HepG2 (cell line): Measurements from ENCODE around the gene EMC10. TPM values are rescaled to one million over a fixed set of nuclear protein-coding genes. Genes with fewer than 3 reads are reported as not detected.

ENCODE experiments used
- ATAC-seq: fragments of 200-7000 bp; cut with Tn5 transposase; 3 replicates; pipeline ENCODE4 v1.9.1; 2020; ENCODE audit warnings: mild to moderate bottlenecking, moderate library complexity
- BruUV-seq: library from RNA; stranded (reverse); fragments of 400-500 nt; replicated peaks from 2 replicates; lab custom pipeline; 2021; lab: Mats Ljungman, UMichigan
- CTCF ChIA-PET: fragments of 300-600 bp; formaldehyde crosslinking; extraction: SDS; loops from one replicate; lab custom pipeline; 2021; ENCODE audit warnings: low total read pairs, inconsistent platforms, low intra/inter-chr PET ratio; lab: Yijun Ruan, JAX
- POLR2A ChIA-PET: fragments of 350-600 bp; sonication (Branson Sonifier 250); formaldehyde crosslinking; loops from one replicate; lab custom pipeline; 2020; ENCODE audit warnings: antibody characterized with exemption, inconsistent platforms; lab: Yijun Ruan, JAX
- DNase-seq: peaks from one replicate; pipeline ENCODE4 v3.0.0-alpha.2; 2015; ENCODE audit warnings: low spot score
- FAIRE-seq: peaks from 3 replicates; lab custom pipeline; 2011; peaks lifted over from hg19 to GRCh38; lab: Jason Lieb, UNC
- H2AFZ ChIP-seq: one replicate; pipeline ENCODE4 v1.6.1; 2011; ENCODE audit warnings: low read length, inconsistent platforms
- H3K27ac ChIP-seq: fragments of 300-600 bp; 3 replicates; pipeline ENCODE4 v1.8.0; 2011; ENCODE audit warnings: mixed run types, mild to moderate bottlenecking, mixed read lengths, low read length, inconsistent platforms; ENCODE audit not compliant: insufficient read depth; ENCODE audit errors: extremely low read length
- H3K27me3 ChIP-seq, 2 experiments: fragments of 200-600 bp in 1 of 2; 2 replicates in 1 of 2; 3 replicates in 1 of 2; pipeline versions ENCODE4 v1.6.0 to v1.8.0; 2011; ENCODE audit warnings: low read length in 2 of 2, mild to moderate bottlenecking in 2 of 2, moderate library complexity in 2 of 2, inconsistent platforms in 1 of 2; ENCODE audit not compliant: insufficient read depth in 2 of 2, control insufficient read depth in 1 of 2
- H3K36me3 ChIP-seq, 2 experiments: fragments of 200-600 bp in 1 of 2; replicated peaks in 1 of 2; 2 replicates in 1 of 2; 3 replicates in 1 of 2; pipeline versions ENCODE4 v1.5.1 to v1.8.0; 2011; ENCODE audit warnings: low read length in 2 of 2, inconsistent platforms in 1 of 2; ENCODE audit not compliant: insufficient read depth in 2 of 2, control insufficient read depth in 1 of 2
- H3K4me1 ChIP-seq: 2 replicates; pipeline ENCODE4 v1.5.1; 2012; ENCODE audit warnings: low read length, inconsistent platforms; ENCODE audit not compliant: insufficient read depth
- H3K4me2 ChIP-seq: 2 replicates; pipeline ENCODE4 v1.6.0; 2011; ENCODE audit warnings: low read depth, low read length, inconsistent platforms
- H3K4me3 ChIP-seq, 3 experiments: fragments of 200-600 bp in 1 of 3; sonication (generic), shearing (Covaris generic) in 1 of 3; replicated peaks in 1 of 3; 2 replicates each; pipeline ENCODE4 v1.5.1; 2011 to 2016; ENCODE audit warnings: low read length in 3 of 3, inconsistent platforms in 2 of 3, low read depth in 2 of 3, mild to moderate bottlenecking in 2 of 3, control low read depth in 1 of 3, mixed read lengths in 1 of 3; ENCODE audit not compliant: insufficient read depth in 1 of 3
- H3K79me2 ChIP-seq: one replicate; pipeline ENCODE4 v1.6.1; 2011; ENCODE audit warnings: low read length, inconsistent platforms; ENCODE audit not compliant: insufficient read depth
- H3K9ac ChIP-seq: 2 replicates; pipeline ENCODE4 v1.6.0; 2011; ENCODE audit warnings: mild to moderate bottlenecking, low read depth, low read length, inconsistent platforms; ENCODE audit not compliant: insufficient read depth
- H3K9me3 ChIP-seq: 2 replicates; pipeline ENCODE4 v1.5.1; 2012; ENCODE audit warnings: mild to moderate bottlenecking, low read length
- H4K20me1 ChIP-seq: 2 replicates; pipeline ENCODE4 v1.6.0; 2011; ENCODE audit warnings: inconsistent platforms, mild to moderate bottlenecking, low read length, moderate library complexity; ENCODE audit not compliant: insufficient read depth
- ATF4 ChIP-seq, 2 experiments: fragments of 450-650 bp in 1 of 2; sonication (generic) in 1 of 2; formaldehyde crosslinking; IDR thresholded peaks; 2 replicates each; pipeline versions ENCODE4 v1.5.0 to v1.8.0; 2020 to 2022; ENCODE audit warnings: mild to moderate bottlenecking in 1 of 2, missing genetic modification reagents in 1 of 2
- ATF7-NPFF ChIP-seq: sonication (generic); formaldehyde crosslinking; IDR thresholded peaks from 2 replicates; pipeline ENCODE4 v1.8.1; 2023; ENCODE audit warnings: mild to moderate bottlenecking, low read depth, missing genetic modification reagents, moderate library complexity
- HOMEZ ChIP-seq: IDR thresholded peaks from 2 replicates; pipeline ENCODE4 v1.6.1; 2016; ENCODE audit warnings: low read depth
- HOXA7 ChIP-seq: sonication (generic); formaldehyde crosslinking; IDR thresholded peaks from 2 replicates; pipeline ENCODE4 v1.8.1; 2022; ENCODE audit warnings: mild to moderate bottlenecking, missing genetic modification reagents, moderate library complexity
- LCORL ChIP-seq, 2 experiments: fragments of 450-650 bp in 1 of 2; sonication (generic) in 1 of 2; formaldehyde crosslinking in 1 of 2; IDR thresholded peaks; 2 replicates each; pipeline versions ENCODE4 v1.5.0 to v1.6.1; 2017 to 2020; ENCODE audit warnings: antibody characterized with exemption in 1 of 2, missing genetic modification reagents in 1 of 2
- MED13 ChIP-seq: sonication (generic); formaldehyde crosslinking; IDR thresholded peaks from 2 replicates; pipeline ENCODE4 v1.5.0; 2020; ENCODE audit warnings: missing genetic modification reagents
- ONECUT2 ChIP-seq: sonication (generic); formaldehyde crosslinking; IDR thresholded peaks from 2 replicates; pipeline ENCODE4 v1.4.0; 2020; ENCODE audit warnings: missing genetic modification reagents
- PAX8 ChIP-seq: sonication (generic); formaldehyde crosslinking; IDR thresholded peaks from 2 replicates; pipeline ENCODE4 v1.8.0; 2022; ENCODE audit warnings: mild to moderate bottlenecking, missing genetic modification reagents, borderline replicate concordance
- SIN3A ChIP-seq: IDR thresholded peaks from 2 replicates; pipeline ENCODE4 v1.6.1; 2011; ENCODE audit warnings: low read depth, mild to moderate bottlenecking, control low read depth, low read length, borderline replicate concordance
- STAT5B ChIP-seq: sonication (generic); formaldehyde crosslinking; IDR thresholded peaks from 2 replicates; pipeline ENCODE4 v1.4.0; 2020; ENCODE audit warnings: missing genetic modification reagents
- TEAD3 ChIP-seq: optimal IDR thresholded peaks from 2 replicates; pipeline ENCODE3; 2016; ENCODE audit warnings: borderline replicate concordance
- THRA ChIP-seq: sonication (generic); formaldehyde crosslinking; IDR thresholded peaks from 2 replicates; pipeline ENCODE4 v1.4.0; 2020; ENCODE audit warnings: missing genetic modification reagents, borderline replicate concordance
- TMF1 ChIP-seq: sonication (generic); formaldehyde crosslinking; IDR thresholded peaks from 2 replicates; pipeline ENCODE4 v1.8.1; 2022; ENCODE audit warnings: low read depth, missing genetic modification reagents
- ZBTB8A ChIP-seq: sonication (generic); formaldehyde crosslinking; IDR thresholded peaks from 2 replicates; pipeline ENCODE4 v1.4.0; 2020; ENCODE audit warnings: mild to moderate bottlenecking, low read depth, missing genetic modification reagents, borderline replicate concordance
- ZFP82 ChIP-seq: sonication (generic); formaldehyde crosslinking; IDR thresholded peaks from 2 replicates; pipeline ENCODE4 v1.5.1; 2020; ENCODE audit warnings: mild to moderate bottlenecking, missing genetic modification reagents, borderline replicate concordance
- ZFP91 ChIP-seq: sonication (generic); formaldehyde crosslinking; IDR thresholded peaks from 2 replicates; pipeline ENCODE4 v1.9.0; 2022; ENCODE audit warnings: missing genetic modification reagents, mild to moderate bottlenecking, borderline replicate concordance
- ZNF724P ChIP-seq: sonication (generic); formaldehyde crosslinking; IDR thresholded peaks from 2 replicates; pipeline ENCODE4 v1.8.0; 2022; ENCODE audit warnings: missing genetic modification reagents, borderline replicate concordance
- ZNF746 ChIP-seq: sonication (generic); formaldehyde crosslinking; IDR thresholded peaks from 2 replicates; pipeline ENCODE4 v1.8.0; 2022; ENCODE audit warnings: mild to moderate bottlenecking, missing genetic modification reagents
- WGBS: methylation state at CpG from one replicate; pipeline ENCODE4 v1.1.6; 2017; ENCODE audit warnings: low lambda C conversion rate; 5-methylcytosine and 5-hydroxymethylcytosine counted together
- in situ Hi-C: cut with HindIII; loops from 2 replicates; pipeline ENCODE4 v1.10.0; 2017; ENCODE audit warnings: low pct_unique_long_range_greater_than_20kb; ENCODE audit not compliant: extremely low pct_ligation_motif_present
- intact Hi-C: fragments of 100-400 bp; cut with micrococcal nuclease; formaldehyde crosslinking; loops from one replicate; pipeline ENCODE4 v1.10.0; 2022; ENCODE audit not compliant: unreplicated experiment
- polyA plus RNA-seq, 8 experiments: library from polyadenylated mRNA; depleted of rRNA in 3 of 8; stranded (reverse) in 7 of 8; unstranded in 1 of 8; fragments of >200 nt; fragmentation: Illumina TruSeq in 4 of 8; extraction: Trizol in 4 of 8; gene quantifications; 2 replicates each; pipeline versions ENCODE4 v1.2.1 to v1.2.3, GENCODE V29; 2011 to 2016; ENCODE audit warnings: low read depth in 4 of 8, missing spikeins in 1 of 8, mixed read lengths in 1 of 8; ENCODE audit not compliant: insufficient read depth in 1 of 8
- total RNA-seq, 5 experiments: library from RNA; depleted of rRNA; stranded (reverse); fragments of >200 nt; fragmentation: Illumina TruSeq; extraction: Trizol; gene quantifications; 2 replicates each; pipeline ENCODE4 v1.2.3, GENCODE V29; 2016; ENCODE audit warnings: low read depth in 1 of 5

Gene EMC10
- total and polyA plus RNA-seq, 2 of the 13 experiments (the other 11 are each of a cell fraction or from before 2014, with no cell fraction given) = not detected

GRCh38 chr19:50482271-50482855 is 6.1 kb downstream of the EMC10 start (continued):
- no peak for TF ChIP-seq ZFP91 (CRISPR knock-in tag)
- no peak for TF ChIP-seq ONECUT2 (CRISPR knock-in tag)

- intact Hi-C loops = no loop called here
- H3K4me1 ChIP-seq = no peaks in the 10 kb centered on the region
- no peak overlapping the region for H3K9ac ChIP-seq
- ATAC-seq (no peak), FAIRE-seq (no peak), DNase-seq (no peak)
- no peaks in the 10 kb centered on the region for H3K79me2 ChIP-seq
- H2AFZ ChIP-seq = no peak overlapping the region
- in situ Hi-C loops = no loop called here
- ChIA-PET POLR2A (no interaction called here), CTCF (no interaction called here)
- BruUV-seq = no TSS peak
- WGBS = 20% methylated on average over 9 of the region's 10 CpGs
- no peak overlapping the region for H3K4me2 ChIP-seq
- no peak overlapping the region for H3K4me3 ChIP-seq
- peaks cover 15% of the 10 kb centered on the region for H3K9me3 ChIP-seq
- no peaks in the 10 kb centered on the region for H3K36me3 ChIP-seq
- no peaks in the 10 kb centered on the region for H4K20me1 ChIP-seq
- peaks cover 6 to 14% of the 10 kb centered on the region in 2 experiments; a peak in 3 of 5 replicates for H3K27me3 ChIP-seq
- H3K27ac ChIP-seq = no peak overlapping the region
- no peak for TF ChIP-seq MED13 (CRISPR knock-in tag)
- no peak for TF ChIP-seq ZBTB8A
- TF ChIP-seq HOMEZ (CRISPR knock-in tag) = no peak
- no peak for TF ChIP-seq ZFP82 (CRISPR knock-in tag)
- no peak for TF ChIP-seq ZNF724P (CRISPR knock-in tag)
- no peak for TF ChIP-seq ATF7-NPFF (CRISPR knock-in tag)
- no peak for TF ChIP-seq THRA (CRISPR knock-in tag)
- TF ChIP-seq SIN3A = no peak
- TF ChIP-seq PAX8 (CRISPR knock-in tag) = no peak
- TF ChIP-seq ZNF746 = no peak
- no peak for TF ChIP-seq ATF4 (CRISPR knock-in tag; IDR thresholded peaks at IDR 0.05)
- TF ChIP-seq HOXA7 (CRISPR knock-in tag) = no peak
- no peak for TF ChIP-seq TEAD3 (CRISPR knock-in tag)
- no peak for TF ChIP-seq STAT5B (CRISPR knock-in tag)
- TF ChIP-seq LCORL (IDR thresholded peaks at IDR 0.05) = no peak
- TF ChIP-seq LCORL (CRISPR knock-in tag; IDR thresholded peaks at IDR 0.05) = no peak
- no peak for TF ChIP-seq TMF1
Observed at GRCh38 chr19:50482916-50483315, 6.6 kb downstream of the EMC10 start.
